ENCODE data around the gene ARHGAP21.
"Not testable (repeated sequence)": the region's sequence is repeated elsewhere in the genome, so short reads cannot be mapped to it uniquely, and the experiment has no call there.

ARHGAP21 gene

GRCh38 chr10:24625778-24626177, 97.9 kb downstream of the ARHGAP21 start:
- no peak for DNase-seq (ENCODE audit: low spot score)

DNA sequence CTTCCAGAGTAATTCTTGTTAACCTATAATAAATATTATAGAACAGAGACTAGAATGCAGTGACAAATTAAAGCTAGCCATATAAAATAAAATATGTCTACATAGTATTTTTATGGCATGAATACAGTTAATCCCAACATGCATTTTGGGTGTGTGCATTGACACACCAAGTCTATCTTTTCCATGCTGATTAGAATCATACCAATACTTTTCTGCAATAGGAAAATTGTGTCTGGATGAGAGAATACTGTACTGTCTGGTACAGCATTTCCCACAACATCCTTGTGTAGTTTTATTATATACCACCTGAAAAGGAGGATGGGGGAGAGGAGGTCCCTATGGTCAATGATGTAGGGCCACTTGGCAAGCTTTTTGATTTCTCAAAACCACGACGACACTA, 100.3 kb downstream of the ARHGAP21 start:
- DNase-seq (ENCODE audit: low spot score): no peak

GRCh38 chr10:24622781-24623301, 100.8 kb downstream of the ARHGAP21 start:
- DNase-seq (ENCODE audit: low spot score): no peak

GRCh38 chr10:24621035-24621795, 102.5 kb downstream of the ARHGAP21 start:
- not testable (repeated sequence) for DNase-seq (ENCODE audit: low spot score)

DNA sequence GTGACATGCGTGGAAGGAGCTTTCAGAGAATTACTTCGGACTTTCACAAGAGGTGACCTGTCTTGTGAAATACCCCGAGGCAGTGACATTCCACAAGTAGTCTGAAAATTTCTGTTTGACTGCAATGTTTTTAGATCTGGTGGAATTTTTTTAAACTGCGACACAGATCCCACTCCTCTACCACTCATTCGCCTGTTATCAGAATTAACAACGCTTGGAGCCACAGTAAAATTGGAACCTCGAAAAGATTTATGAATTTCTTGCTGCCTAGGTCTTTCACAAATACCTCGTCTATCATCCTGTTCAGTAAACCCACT, 103.7 kb downstream of the ARHGAP21 start:
- not testable (repeated sequence) for DNase-seq (ENCODE audit: low spot score)

GRCh38 chr10:24619291-24619993, 104.2 kb downstream of the ARHGAP21 start:
- DNase-seq (ENCODE audit: low spot score): not testable (repeated sequence)

- no peak for DNase-seq (ENCODE audit: low spot score)
These were observed 105.3 kb downstream of the ARHGAP21 start for GRCh38 chr10:24618401-24618800.

GRCh38 chr10:24617771-24618396, 105.8 kb downstream of the ARHGAP21 start:
- DNase-seq (ENCODE audit: low spot score): peak; percentile 14

GRCh38 chr10:24616536-24616935, 107.2 kb downstream of the ARHGAP21 start:
- no peak for DNase-seq (ENCODE audit: low spot score)

DNA sequence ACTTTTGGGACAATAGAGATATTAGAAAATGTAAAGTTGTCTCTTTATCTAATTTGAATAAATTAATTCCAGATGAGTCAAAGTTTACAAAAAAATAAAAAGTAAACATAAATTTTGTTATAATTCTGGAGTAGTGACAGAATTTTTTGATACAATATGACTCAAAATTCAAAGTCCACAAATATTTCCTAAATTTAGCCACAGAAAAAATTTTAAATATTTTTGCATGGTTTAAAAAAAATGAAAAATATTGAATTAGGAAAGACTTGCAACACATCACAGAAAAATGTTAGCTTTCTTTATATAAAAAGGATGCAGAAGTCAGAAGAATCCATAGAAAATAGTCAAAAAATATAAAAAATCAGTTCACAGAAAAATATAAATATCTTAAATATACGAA, 117.7 kb downstream of the ARHGAP21 start:
- no peak for DNase-seq (ENCODE audit: low spot score)

DNA sequence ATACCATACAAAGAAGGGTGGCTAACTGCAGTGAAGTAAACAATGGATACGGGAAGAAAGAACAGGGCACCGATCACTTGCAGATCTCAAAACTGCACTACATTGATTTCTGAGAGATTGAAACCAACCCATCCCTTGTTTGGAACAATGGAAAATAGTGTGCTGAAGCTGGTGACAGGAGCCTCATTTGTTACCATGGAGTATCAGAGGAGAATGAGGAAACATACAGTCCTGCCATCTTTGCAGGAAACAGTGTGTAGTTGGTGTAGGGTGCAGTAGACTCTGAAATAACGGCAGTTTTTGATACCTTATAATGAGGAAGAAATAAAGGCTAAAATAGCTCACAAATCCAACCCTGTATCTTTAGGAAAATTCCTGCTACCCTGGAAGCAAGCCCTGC, 118.5 kb downstream of the ARHGAP21 start:
- no peak for DNase-seq (ENCODE audit: low spot score)

- no peak for DNase-seq (ENCODE audit: low spot score)
These were observed 120.4 kb downstream of the ARHGAP21 start for GRCh38 chr10:24603333-24603732.

GRCh38 chr10:24597961-24598360, 125.7 kb downstream of the ARHGAP21 start:
- DNase-seq (ENCODE audit: low spot score): no peak

DNA sequence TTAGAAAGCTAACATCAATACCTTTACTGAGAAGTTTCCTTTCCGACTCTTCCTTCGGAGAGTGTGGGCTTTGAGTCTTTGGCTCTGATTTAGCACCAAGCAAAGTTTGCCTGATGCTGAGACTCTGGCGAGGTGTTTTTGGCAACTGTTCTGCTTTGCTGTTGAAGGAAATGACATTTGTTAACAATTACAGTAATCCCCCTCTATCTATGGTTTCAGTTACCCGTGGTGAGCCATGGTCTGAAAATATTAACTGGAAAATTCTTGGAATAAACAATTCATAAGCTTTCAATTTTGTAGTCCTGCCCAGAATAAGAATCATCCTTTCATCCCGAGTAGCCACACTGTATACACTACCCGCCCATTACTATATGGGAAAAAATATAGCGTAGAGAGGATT, 126.3 kb downstream of the ARHGAP21 start:
- DNase-seq (ENCODE audit: low spot score): no peak

- DNase-seq (ENCODE audit: low spot score): no peak
These were observed 127.3 kb downstream of the ARHGAP21 start for GRCh38 chr10:24596217-24596930.

DNA sequence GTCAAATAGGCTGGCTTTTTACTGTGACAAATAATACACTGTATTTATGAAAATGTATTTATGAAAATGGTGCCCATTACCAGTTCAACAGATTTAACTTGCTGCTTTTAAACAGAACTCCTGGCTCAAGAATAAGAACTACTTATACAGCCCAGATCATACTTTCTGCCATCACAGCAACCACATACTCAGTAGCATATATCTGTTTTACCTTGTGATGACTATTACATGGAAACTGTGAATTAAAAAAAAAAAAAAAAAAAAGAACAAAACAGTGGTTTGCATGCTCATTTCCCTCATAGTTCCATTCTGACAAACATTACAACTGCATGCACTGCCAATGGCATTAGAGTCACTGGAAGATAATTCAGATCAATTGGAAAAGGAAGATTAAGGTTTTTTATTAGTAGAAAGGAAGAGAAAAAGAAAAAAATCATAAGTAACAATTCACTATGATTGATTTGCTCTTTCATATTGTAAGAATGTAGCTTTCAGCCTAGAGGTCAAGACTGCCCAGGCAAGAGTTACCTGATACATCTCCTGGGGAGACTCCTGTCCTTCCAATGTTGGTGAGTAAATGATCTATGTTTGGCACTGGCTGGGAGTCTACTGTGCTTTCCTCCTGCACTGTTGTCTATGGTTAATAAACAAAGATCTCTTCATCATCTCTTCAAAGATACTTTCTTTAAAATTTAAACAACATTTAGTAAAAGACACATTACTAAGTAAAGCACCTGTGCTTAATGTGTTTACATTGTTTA, 132.8 kb downstream of the ARHGAP21 start:
- DNase-seq (ENCODE audit: low spot score): no peak

- no peak for DNase-seq (ENCODE audit: low spot score)
These were observed 134.4 kb downstream of the ARHGAP21 start for GRCh38 chr10:24589265-24589664.

DNA sequence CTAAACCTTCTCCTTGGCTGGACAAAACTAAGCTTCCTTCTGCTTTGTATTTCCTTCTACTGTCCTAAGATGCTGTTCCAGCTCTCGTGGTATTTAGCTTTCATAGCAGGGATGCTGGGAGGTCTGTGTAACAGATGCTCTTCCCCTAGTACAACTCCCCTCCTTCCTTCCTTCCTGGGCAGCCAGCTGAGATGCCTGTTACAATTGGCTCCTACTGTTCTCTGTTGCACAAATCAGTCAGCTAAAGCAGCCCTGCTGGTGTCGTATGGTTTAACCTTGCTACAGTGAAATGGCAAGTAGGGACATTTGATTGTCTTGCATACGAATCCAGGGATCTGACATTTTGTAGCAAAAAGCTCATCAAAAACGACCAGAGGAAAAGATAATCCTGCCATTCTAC, 143.8 kb downstream of the ARHGAP21 start:
- DNase-seq (ENCODE audit: low spot score): no peak

- no peak for DNase-seq (ENCODE audit: low spot score)
These were observed 144.2 kb downstream of the ARHGAP21 start for GRCh38 chr10:24579448-24579847.

DNA sequence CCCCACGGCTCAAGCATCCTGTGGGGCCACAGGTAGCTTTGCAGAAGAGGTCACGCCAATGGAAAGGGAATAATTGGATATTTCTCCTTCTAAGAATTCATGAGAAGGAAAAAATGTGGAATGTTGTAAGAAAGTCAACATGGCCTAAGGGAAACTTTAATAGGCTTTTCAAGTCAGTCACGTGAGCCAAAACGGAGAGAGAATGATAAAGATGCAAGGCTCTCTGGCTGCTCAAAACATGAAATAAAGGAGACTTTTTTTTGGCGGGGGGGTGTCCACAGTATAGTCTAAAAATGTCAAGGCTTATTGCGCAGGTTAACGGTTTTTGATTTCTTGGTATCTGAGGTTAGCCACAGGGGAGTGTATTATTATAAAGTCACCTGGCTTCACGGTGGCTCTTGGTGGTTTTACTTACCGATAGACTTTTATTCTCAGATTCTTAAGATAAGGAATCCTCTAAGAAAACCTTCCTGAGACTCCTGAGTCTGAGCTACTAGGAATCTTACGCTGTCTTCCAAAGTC, 148.1 kb downstream of the ARHGAP21 start:
- DNase-seq (ENCODE audit: low spot score): no peak

DNA sequence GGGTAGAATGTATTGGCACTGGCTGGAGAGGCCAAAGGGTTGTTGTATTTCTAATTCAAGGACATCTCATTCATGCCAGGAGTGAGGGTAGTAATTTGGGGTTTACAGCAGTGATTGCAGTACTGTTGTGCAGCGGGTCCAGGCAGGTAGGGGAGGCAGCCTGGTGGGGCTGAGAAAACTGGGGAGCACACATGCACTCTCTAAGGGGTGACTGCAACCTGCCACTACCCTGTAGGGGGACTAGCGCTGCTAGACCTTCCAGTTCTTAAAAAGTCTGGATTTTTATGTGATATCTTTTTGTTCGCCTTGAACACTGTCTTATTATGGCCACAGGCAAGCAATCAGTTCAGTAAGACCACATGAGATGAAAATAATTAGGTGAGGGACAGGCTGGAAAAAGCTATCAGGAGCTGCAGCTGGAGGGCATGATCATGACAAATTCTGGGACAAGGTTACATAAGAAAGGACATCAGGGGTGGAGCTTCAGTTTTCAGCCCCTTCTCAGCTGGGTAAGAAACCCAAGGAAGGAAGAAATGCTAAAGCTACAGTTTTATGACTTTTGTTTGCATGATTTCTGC, 149.0 kb downstream of the ARHGAP21 start:
- no peak for DNase-seq (ENCODE audit: low spot score)
